WTC11 (cell line): ENCODE results near the gene NCKAP5. TPM values are rescaled to one million over a fixed set of nuclear protein-coding genes. Genes with fewer than 3 reads are reported as not detected.
A peak's percentile ranks its signal among the peaks of the same experiment; 100 is the strongest.

Experiments
- ATAC-seq: fragments of 200-7000 bp; cut with Tn5 transposase; 2 replicates; pipeline ENCODE4 v1.10.0; 2021; ENCODE audit warnings: mild to moderate bottlenecking, moderate library complexity
- CTCF ChIA-PET: fragments of 300-600 bp; sonication (Branson Sonifier 250); formaldehyde crosslinking; loops from one replicate; lab custom pipeline; 2021; ENCODE audit warnings: antibody characterized with exemption; lab: Charles Lee
- POLR2A ChIA-PET: fragments of 350-600 bp; sonication (Branson Sonifier 250); formaldehyde crosslinking; loops from one replicate; lab custom pipeline; 2021; ENCODE audit warnings: antibody characterized with exemption; lab: Charles Lee
- DNase-seq: peaks from one replicate; pipeline ENCODE4 v3.0.0; 2021; ENCODE audit warnings: low spot score
- H3K27ac Mint-ChIP-seq: 2 replicates; pipeline ENCODE4 v1.8.0; 2021; ENCODE audit warnings: mixed read lengths
- H3K27me3 Mint-ChIP-seq: 2 replicates; pipeline ENCODE4 v1.8.0; 2021; ENCODE audit warnings: low read depth, mild to moderate bottlenecking, moderate library complexity, mixed read lengths
- H3K36me3 Mint-ChIP-seq: 2 replicates; pipeline ENCODE4 v1.8.0; 2021; ENCODE audit warnings: mixed read lengths
- H3K4me1 Mint-ChIP-seq: 2 replicates; pipeline ENCODE4 v1.8.0; 2022; ENCODE audit warnings: mixed read lengths
- H3K4me3 Mint-ChIP-seq: 2 replicates; pipeline ENCODE4 v1.8.0; 2021; ENCODE audit warnings: mild to moderate bottlenecking, moderate library complexity, mixed read lengths
- H3K9me3 Mint-ChIP-seq: 2 replicates; pipeline ENCODE4 v1.8.0; 2021; ENCODE audit warnings: mixed read lengths
- CREM ChIP-seq: sonication (generic); formaldehyde crosslinking; IDR thresholded peaks from 2 replicates; pipeline ENCODE4 v1.8.1; 2022; ENCODE audit warnings: mild to moderate bottlenecking, missing genetic modification reagents, moderate library complexity
- E2F1 ChIP-seq: sonication (generic); formaldehyde crosslinking; IDR thresholded peaks from 2 replicates; pipeline ENCODE4 v1.8.0; 2022; ENCODE audit warnings: mild to moderate bottlenecking, missing genetic modification reagents
- ETV6 ChIP-seq: sonication (generic); formaldehyde crosslinking; IDR thresholded peaks from 2 replicates; pipeline ENCODE4 v1.8.1; 2022; ENCODE audit warnings: mild to moderate bottlenecking, missing genetic modification reagents
- JUN ChIP-seq: sonication (generic); formaldehyde crosslinking; IDR thresholded peaks from 2 replicates; pipeline ENCODE4 v1.8.0; 2023; ENCODE audit warnings: mild to moderate bottlenecking, missing genetic modification reagents
- NFATC4 ChIP-seq: fragments of 250-450 bp; sonication (Bioruptor Pico); IDR thresholded peaks from 2 replicates; pipeline ENCODE4 v1.9.0; 2021; ENCODE audit warnings: mild to moderate bottlenecking
- NFYB ChIP-seq: sonication (generic); formaldehyde crosslinking; conservative IDR thresholded peaks from 2 replicates; pipeline ENCODE4 v1.8.0; 2022; ENCODE audit warnings: low read depth, missing genetic modification reagents
- PRRX2 ChIP-seq: fragments of 250-450 bp; sonication (Bioruptor Pico); IDR thresholded peaks from 2 replicates; pipeline ENCODE4 v1.8.0; 2021; ENCODE audit warnings: mild to moderate bottlenecking
- SMAD4 ChIP-seq: sonication (generic); formaldehyde crosslinking; IDR thresholded peaks from 2 replicates; pipeline ENCODE4 v1.8.0; 2022; ENCODE audit warnings: mild to moderate bottlenecking, missing genetic modification reagents
- TEAD1 ChIP-seq: sonication (generic); formaldehyde crosslinking; IDR thresholded peaks from 2 replicates; pipeline ENCODE4 v1.8.0; 2022; ENCODE audit warnings: mild to moderate bottlenecking, missing genetic modification reagents
- TEAD4 ChIP-seq: sonication (generic); formaldehyde crosslinking; IDR thresholded peaks from 2 replicates; pipeline ENCODE4 v1.8.0; 2022; ENCODE audit warnings: mild to moderate bottlenecking, missing genetic modification reagents
- total RNA-seq: library from RNA; stranded (reverse); gene quantifications from 3 replicates; pipeline ENCODE4 v1.2.3, GENCODE V29; 2021
- TF ChIP-seq, protein P1 (sequence below): sonication (generic); formaldehyde crosslinking; IDR thresholded peaks from 2 replicates; pipeline ENCODE4 v1.8.0; 2023; ENCODE audit warnings: mild to moderate bottlenecking, missing genetic modification reagents
- TF ChIP-seq, protein P2 (sequence below): sonication (generic); formaldehyde crosslinking; IDR thresholded peaks from 2 replicates; pipeline ENCODE4 v1.8.0; 2022; ENCODE audit warnings: mild to moderate bottlenecking, missing genetic modification reagents
- TF ChIP-seq, protein P3 (sequence below): fragments of 250-450 bp; sonication (Bioruptor Pico); IDR thresholded peaks from 2 replicates; pipeline ENCODE4 v1.9.0; 2021; ENCODE audit warnings: moderate library complexity, mild to moderate bottlenecking, inconsistent platforms, borderline replicate concordance
- TF ChIP-seq, protein P4 (sequence below): sonication (generic); formaldehyde crosslinking; IDR thresholded peaks from 2 replicates; pipeline ENCODE4 v1.8.0; 2022; ENCODE audit warnings: mild to moderate bottlenecking, missing genetic modification reagents
- TF ChIP-seq, protein P5 (sequence below): sonication (generic); formaldehyde crosslinking; IDR thresholded peaks from 2 replicates; pipeline ENCODE4 v1.8.0; 2023; ENCODE audit warnings: missing genetic modification reagents, mild to moderate bottlenecking, borderline replicate concordance

NCKAP5 gene
- total RNA-seq, 1 experiment from 2014 or later = 0.55 TPM

DNA sequence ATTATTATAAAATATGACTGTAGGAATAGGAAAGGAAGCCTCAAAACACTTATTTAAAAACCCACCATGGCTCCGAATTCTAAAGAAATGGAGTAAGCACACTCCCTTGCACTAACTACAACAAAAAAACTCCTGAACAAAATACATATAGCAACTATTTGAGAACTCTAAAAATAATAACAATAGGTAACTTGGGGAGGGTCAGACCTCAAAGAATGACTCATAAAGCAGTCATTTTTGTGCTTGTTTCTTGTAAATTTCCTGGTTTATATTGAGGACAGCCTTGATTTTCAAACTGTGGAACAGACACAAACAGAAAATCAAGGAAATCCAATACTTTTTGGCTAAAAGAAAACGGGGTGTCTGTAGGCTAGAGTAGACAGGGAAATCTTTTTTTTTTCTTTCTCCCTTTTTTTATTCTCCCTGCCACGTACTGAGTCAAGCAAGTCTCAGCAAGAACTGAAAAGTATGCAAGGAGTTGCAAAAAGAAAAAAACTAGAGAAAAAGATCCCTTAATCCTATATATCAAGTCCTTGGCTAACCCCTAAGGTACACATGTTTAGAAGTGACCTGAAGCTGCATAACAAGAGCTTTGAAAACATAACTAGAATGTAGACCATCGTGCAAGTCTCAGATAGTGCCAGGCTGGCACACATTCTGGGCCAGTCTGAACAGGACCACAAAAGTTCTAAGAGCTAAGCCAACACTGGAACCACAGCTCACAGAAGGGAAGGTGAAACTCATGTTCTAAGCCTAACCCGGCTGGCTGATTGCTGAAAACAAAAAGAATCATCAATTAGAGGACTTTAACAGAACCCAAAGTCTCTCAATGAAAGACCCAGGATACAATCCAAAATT, 495.2 kb downstream of the NCKAP5 start (continued):
- TF ChIP-seq, protein P1, sequence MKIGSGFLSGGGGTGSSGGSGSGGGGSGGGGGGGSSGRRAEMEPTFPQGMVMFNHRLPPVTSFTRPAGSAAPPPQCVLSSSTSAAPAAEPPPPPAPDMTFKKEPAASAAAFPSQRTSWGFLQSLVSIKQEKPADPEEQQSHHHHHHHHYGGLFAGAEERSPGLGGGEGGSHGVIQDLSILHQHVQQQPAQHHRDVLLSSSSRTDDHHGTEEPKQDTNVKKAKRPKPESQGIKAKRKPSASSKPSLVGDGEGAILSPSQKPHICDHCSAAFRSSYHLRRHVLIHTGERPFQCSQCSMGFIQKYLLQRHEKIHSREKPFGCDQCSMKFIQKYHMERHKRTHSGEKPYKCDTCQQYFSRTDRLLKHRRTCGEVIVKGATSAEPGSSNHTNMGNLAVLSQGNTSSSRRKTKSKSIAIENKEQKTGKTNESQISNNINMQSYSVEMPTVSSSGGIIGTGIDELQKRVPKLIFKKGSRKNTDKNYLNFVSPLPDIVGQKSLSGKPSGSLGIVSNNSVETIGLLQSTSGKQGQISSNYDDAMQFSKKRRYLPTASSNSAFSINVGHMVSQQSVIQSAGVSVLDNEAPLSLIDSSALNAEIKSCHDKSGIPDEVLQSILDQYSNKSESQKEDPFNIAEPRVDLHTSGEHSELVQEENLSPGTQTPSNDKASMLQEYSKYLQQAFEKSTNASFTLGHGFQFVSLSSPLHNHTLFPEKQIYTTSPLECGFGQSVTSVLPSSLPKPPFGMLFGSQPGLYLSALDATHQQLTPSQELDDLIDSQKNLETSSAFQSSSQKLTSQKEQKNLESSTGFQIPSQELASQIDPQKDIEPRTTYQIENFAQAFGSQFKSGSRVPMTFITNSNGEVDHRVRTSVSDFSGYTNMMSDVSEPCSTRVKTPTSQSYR (CRISPR knock-in tag) = no peak
- TF ChIP-seq, all 79 proteins: peak for 0

DNA sequence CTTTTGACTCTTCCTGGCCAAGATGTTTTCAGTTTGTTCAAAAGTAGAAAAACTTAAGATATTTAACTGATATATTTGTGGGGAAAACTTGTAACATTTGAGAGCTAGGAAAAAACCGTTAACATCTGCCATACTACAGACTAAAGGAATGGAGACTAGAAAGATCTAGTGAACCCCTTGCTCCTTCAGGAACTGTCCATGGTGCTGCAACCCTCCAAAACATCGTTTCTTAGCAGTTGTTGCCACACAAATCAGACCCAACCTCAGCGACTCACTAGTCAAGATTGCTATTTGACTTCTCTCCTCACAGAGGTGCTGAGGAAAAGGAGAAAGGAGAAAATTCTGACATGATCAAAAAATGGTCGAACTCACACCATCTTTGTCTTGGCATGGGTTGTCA, 504.5 kb downstream of the NCKAP5 start:
- H3K27ac Mint-ChIP-seq = no peak overlapping the region
- H3K4me1 Mint-ChIP-seq = no peaks in the 10 kb centered on the region
- ChIA-PET CTCF (interaction anchor here (0.5 kb wide), 1 partner anchor 138 kb away, joined by 3 read pairs; no protein-coding TSS in a partner anchor), POLR2A (no interaction called here)
- H3K9me3 Mint-ChIP-seq = peaks cover 3% of the 10 kb centered on the region; the same call in 1 of the 2 replicates
- TF ChIP-seq, protein P2, sequence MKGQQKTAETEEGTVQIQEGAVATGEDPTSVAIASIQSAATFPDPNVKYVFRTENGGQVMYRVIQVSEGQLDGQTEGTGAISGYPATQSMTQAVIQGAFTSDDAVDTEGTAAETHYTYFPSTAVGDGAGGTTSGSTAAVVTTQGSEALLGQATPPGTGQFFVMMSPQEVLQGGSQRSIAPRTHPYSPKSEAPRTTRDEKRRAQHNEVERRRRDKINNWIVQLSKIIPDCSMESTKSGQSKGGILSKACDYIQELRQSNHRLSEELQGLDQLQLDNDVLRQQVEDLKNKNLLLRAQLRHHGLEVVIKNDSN = peak; percentile 34; the same call in 1 of the 2 replicates
- TF ChIP-seq JUN (CRISPR knock-in tag) (0 out of 2 replicates have a peak, but pooled peaks have one; percentile 49), E2F1 (0 out of 2 replicates have a peak, but pooled peaks have one; percentile 26), TEAD1 (CRISPR knock-in tag) (0 out of 2 replicates have a peak, but pooled peaks have one; percentile 28), NFYB (CRISPR knock-in tag) (no peak; the same call in 1 of the 2 replicates), SMAD4 (CRISPR knock-in tag) (peak; percentile 62; the same call in 1 of the 2 replicates), NFATC4 (no peak), TEAD4 (peak; percentile 55; the same call in 1 of the 2 replicates), ETV6 (CRISPR knock-in tag) (no peak), CREM (CRISPR knock-in tag) (peak; percentile 42; the same call in 1 of the 2 replicates), PRRX2 (CRISPR knock-in tag) (no peak)
- TF ChIP-seq, protein P3, sequence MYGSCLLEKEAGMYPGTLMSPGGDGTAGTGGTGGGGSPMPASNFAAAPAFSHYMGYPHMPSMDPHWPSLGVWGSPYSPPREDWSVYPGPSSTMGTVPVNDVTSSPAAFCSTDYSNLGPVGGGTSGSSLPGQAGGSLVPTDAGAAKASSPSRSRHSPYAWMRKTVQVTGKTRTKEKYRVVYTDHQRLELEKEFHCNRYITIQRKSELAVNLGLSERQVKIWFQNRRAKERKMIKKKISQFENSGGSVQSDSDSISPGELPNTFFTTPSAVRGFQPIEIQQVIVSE (CRISPR knock-in tag) = no peak
- TF ChIP-seq, protein P4, sequence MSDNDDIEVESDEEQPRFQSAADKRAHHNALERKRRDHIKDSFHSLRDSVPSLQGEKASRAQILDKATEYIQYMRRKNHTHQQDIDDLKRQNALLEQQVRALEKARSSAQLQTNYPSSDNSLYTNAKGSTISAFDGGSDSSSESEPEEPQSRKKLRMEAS = no peak
- TF ChIP-seq, protein P5, sequence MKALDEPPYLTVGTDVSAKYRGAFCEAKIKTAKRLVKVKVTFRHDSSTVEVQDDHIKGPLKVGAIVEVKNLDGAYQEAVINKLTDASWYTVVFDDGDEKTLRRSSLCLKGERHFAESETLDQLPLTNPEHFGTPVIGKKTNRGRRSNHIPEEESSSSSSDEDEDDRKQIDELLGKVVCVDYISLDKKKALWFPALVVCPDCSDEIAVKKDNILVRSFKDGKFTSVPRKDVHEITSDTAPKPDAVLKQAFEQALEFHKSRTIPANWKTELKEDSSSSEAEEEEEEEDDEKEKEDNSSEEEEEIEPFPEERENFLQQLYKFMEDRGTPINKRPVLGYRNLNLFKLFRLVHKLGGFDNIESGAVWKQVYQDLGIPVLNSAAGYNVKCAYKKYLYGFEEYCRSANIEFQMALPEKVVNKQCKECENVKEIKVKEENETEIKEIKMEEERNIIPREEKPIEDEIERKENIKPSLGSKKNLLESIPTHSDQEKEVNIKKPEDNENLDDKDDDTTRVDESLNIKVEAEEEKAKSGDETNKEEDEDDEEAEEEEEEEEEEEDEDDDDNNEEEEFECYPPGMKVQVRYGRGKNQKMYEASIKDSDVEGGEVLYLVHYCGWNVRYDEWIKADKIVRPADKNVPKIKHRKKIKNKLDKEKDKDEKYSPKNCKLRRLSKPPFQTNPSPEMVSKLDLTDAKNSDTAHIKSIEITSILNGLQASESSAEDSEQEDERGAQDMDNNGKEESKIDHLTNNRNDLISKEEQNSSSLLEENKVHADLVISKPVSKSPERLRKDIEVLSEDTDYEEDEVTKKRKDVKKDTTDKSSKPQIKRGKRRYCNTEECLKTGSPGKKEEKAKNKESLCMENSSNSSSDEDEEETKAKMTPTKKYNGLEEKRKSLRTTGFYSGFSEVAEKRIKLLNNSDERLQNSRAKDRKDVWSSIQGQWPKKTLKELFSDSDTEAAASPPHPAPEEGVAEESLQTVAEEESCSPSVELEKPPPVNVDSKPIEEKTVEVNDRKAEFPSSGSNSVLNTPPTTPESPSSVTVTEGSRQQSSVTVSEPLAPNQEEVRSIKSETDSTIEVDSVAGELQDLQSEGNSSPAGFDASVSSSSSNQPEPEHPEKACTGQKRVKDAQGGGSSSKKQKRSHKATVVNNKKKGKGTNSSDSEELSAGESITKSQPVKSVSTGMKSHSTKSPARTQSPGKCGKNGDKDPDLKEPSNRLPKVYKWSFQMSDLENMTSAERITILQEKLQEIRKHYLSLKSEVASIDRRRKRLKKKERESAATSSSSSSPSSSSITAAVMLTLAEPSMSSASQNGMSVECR (CRISPR knock-in tag) = peak; percentile 69; the same call in 1 of the 2 replicates
- H3K27me3 Mint-ChIP-seq = no peaks in the 10 kb centered on the region
- H3K36me3 Mint-ChIP-seq = no peaks in the 10 kb centered on the region
- H3K4me3 Mint-ChIP-seq = no peak overlapping the region
- DNase-seq (peak; percentile 78), ATAC-seq (peak; percentile 61; the same call in 1 of the 2 replicates)
